OCI-LY3 (cell line): ENCODE data around the gene INTS11.

ENCODE experiments used
- H2AFZ ChIP-seq: fragments of 200-600, 300-600 bp; shearing (Covaris generic); 2 replicates; pipeline ENCODE4 v1.6.0; 2014; ENCODE audit warnings: antibody characterized with exemption, low read depth, low read length
- H3K27ac ChIP-seq: fragments of 200-600, 300-600 bp; sonication (generic); 2 replicates; pipeline ENCODE4 v1.5.1; 2014; ENCODE audit warnings: mild to moderate bottlenecking, low read length, moderate library complexity, mixed read lengths
- H3K27me3 ChIP-seq: fragments of 200-600, 300-600 bp; sonication (generic); 2 replicates; pipeline ENCODE4 v1.6.1; 2014; ENCODE audit warnings: low read depth, low read length, mixed read lengths
- H3K36me3 ChIP-seq: fragments of 200-600, 300-600 bp; sonication (generic); replicated peaks from 2 replicates; pipeline ENCODE3; 2014; ENCODE audit warnings: low read depth, low read length, mixed read lengths
- H3K4me1 ChIP-seq: fragments of 300-600, 200-600 bp; sonication (generic); 2 replicates; pipeline ENCODE4 v1.6.1; 2014; ENCODE audit warnings: low read length, mixed read lengths
- H3K4me2 ChIP-seq: fragments of 200-600, 300-600 bp; sonication (generic); 2 replicates; pipeline ENCODE4 v1.6.1; 2014; ENCODE audit warnings: low read length, mixed read lengths
- H3K4me3 ChIP-seq: fragments of 300-600, 200-600 bp; sonication (generic); 2 replicates; pipeline ENCODE4 v1.5.1; 2014; ENCODE audit warnings: antibody characterized with exemption, mild to moderate bottlenecking, low read length, moderate library complexity
- H3K79me2 ChIP-seq: fragments of 300-600, 200-600 bp; shearing (Covaris generic); 2 replicates; pipeline ENCODE4 v1.6.1; 2014; ENCODE audit warnings: mild to moderate bottlenecking, low read length, mixed read lengths
- H3K9ac ChIP-seq: fragments of 300-600, 200-600 bp; shearing (Covaris generic); 2 replicates; pipeline ENCODE4 v1.6.0; 2014; ENCODE audit warnings: mild to moderate bottlenecking, low read length, moderate library complexity
- H3K9me3 ChIP-seq: fragments of 200-600, 300-600 bp; shearing (Covaris generic); 2 replicates; pipeline ENCODE4 v1.6.1; 2014; ENCODE audit warnings: low read length, mixed read lengths; ENCODE audit not compliant: insufficient read depth
- H4K20me1 ChIP-seq: fragments of 200-600, 300-600 bp; sonication (generic); 2 replicates; pipeline ENCODE4 v1.6.1; 2016; ENCODE audit warnings: low read length, mixed read lengths; ENCODE audit not compliant: insufficient read depth
- EZH2phosphoT487 ChIP-seq: fragments of 200-600 bp; shearing (Covaris generic); IDR thresholded peaks from 2 replicates; pipeline ENCODE4 v1.6.1; 2018; ENCODE audit warnings: antibody characterized with exemption, mixed run types, low read depth
- TF ChIP-seq, protein P1 (sequence below): fragments of 200-600, 300-600 bp; sonication (generic); IDR thresholded peaks from 2 replicates; pipeline ENCODE4 v1.5.1; 2014; ENCODE audit warnings: antibody characterized with exemption, low read length, low read depth

The INTS11 gene

DNA sequence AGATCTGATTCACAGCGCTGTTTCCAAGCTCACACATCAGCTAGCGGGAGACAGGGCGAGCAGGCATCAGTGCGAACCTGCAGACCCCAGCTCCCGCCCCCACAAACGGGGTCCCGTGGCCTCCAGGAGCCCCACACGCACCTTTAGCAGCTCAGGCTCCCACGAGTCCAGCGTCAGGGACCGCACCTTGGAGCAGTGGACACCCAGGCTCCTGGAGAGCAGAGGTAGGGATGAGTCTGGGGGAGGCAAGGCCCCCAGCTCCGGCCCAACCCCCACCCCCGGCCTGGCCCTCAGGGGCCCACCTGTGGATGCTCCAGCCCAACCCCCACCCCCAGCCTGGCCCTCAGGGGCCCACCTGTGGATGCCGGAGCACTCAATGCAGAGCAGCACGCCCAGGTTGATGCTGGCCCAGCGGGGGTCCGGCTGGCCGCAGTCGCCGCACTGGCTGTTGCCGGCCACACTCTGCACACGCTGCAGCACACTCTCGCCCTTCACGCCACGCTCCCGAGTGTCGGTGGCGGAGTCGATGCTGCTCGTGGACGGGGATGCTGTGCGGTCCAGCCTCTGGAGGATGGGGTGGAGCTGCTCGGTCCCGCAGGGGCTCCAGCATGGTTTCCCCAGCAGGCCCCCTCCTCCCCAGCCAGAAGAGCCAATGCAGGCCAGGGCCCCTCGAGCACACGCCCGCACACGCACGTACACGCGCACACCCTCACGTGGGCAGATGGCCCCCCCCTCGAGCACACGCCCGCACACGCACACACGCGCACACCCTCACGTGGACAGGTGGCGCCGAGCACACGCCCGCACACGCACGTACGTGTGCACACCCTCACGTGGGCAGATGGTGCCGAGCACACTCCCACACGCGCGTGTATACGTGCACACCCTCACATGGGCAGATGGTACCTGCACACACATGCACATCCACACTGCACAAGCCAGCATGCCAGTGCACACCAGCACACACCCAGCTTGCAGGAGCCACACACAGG, 28.1 kb downstream of the INTS11 start:
- no peak overlapping the region for H3K4me2 ChIP-seq
- no peaks in the 10 kb centered on the region for H3K27me3 ChIP-seq
- H3K79me2 ChIP-seq, result no peaks in the 10 kb centered on the region
- no peaks in the 10 kb centered on the region for H4K20me1 ChIP-seq
- H3K27ac ChIP-seq, result no peak overlapping the region
- TF ChIP-seq, protein P1, sequence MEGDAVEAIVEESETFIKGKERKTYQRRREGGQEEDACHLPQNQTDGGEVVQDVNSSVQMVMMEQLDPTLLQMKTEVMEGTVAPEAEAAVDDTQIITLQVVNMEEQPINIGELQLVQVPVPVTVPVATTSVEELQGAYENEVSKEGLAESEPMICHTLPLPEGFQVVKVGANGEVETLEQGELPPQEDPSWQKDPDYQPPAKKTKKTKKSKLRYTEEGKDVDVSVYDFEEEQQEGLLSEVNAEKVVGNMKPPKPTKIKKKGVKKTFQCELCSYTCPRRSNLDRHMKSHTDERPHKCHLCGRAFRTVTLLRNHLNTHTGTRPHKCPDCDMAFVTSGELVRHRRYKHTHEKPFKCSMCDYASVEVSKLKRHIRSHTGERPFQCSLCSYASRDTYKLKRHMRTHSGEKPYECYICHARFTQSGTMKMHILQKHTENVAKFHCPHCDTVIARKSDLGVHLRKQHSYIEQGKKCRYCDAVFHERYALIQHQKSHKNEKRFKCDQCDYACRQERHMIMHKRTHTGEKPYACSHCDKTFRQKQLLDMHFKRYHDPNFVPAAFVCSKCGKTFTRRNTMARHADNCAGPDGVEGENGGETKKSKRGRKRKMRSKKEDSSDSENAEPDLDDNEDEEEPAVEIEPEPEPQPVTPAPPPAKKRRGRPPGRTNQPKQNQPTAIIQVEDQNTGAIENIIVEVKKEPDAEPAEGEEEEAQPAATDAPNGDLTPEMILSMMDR, result no peak
- TF ChIP-seq EZH2phosphoT487, result no peak
- no peaks in the 10 kb centered on the region for H3K36me3 ChIP-seq
- H3K9me3 ChIP-seq, result no peaks in the 10 kb centered on the region
- H2AFZ ChIP-seq, result no peak overlapping the region
- H3K4me1 ChIP-seq, result no peaks in the 10 kb centered on the region
- H3K4me3 ChIP-seq, result no peak overlapping the region
- H3K9ac ChIP-seq, result no peak overlapping the region

- H3K79me2 ChIP-seq, result no peaks in the 10 kb centered on the region
- no peaks in the 10 kb centered on the region for H3K4me1 ChIP-seq
- H3K9me3 ChIP-seq, result no peaks in the 10 kb centered on the region
- H3K27me3 ChIP-seq, result no peaks in the 10 kb centered on the region
- H3K27ac ChIP-seq, result no peak overlapping the region
- no peaks in the 10 kb centered on the region for H3K36me3 ChIP-seq
- no peaks in the 10 kb centered on the region for H4K20me1 ChIP-seq
- H3K9ac ChIP-seq, result no peak overlapping the region
- H3K4me3 ChIP-seq, result no peak overlapping the region
- H3K4me2 ChIP-seq, result no peak overlapping the region
- H2AFZ ChIP-seq, result no peak overlapping the region
- no peak for TF ChIP-seq EZH2phosphoT487
- TF ChIP-seq, protein P1, result no peak
Observed at GRCh38 chr1:1295154-1295923, 29.1 kb downstream of the INTS11 start.

DNA sequence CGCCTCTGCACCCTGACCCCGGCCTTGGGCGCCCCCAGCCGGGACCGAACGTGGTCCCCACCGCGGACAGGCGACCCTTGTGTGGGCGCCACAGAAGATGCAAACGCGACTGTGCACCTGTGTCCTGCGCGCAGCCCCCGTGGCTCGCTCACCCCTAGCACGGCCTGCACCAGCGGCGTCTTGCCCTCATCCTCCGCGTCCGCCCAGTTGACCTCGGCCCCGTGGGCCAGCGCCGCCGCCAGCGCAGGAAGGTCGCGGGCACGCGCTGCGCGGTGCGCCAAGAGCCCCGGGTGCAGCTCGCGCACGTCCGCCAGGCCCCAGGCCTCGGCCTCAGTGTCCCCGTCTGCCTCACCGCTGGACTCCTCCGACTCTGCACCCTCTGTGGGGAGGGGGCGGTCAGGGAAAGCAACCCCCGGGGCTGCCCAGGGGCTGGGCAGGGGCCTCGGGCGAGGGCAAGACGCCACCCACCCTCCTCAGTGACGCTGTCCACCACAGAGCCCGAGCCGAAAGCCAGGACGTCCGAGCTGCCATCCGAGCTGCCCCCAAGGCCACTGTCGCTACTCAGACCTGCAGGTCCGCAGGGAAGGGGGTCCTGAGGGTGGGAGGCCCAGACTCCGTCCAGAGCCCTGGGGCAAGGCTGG, 30.1 kb downstream of the INTS11 start:
- TF ChIP-seq EZH2phosphoT487, result no peak
- TF ChIP-seq, protein P1, result no peak
- H3K9me3 ChIP-seq, result no peaks in the 10 kb centered on the region
- no peak overlapping the region for H3K9ac ChIP-seq
- H3K27me3 ChIP-seq, result no peaks in the 10 kb centered on the region
- no peaks in the 10 kb centered on the region for H3K79me2 ChIP-seq
- no peak overlapping the region for H3K4me3 ChIP-seq
- no peaks in the 10 kb centered on the region for H3K4me1 ChIP-seq
- no peak overlapping the region for H3K27ac ChIP-seq
- no peak overlapping the region for H3K4me2 ChIP-seq
- no peak overlapping the region for H2AFZ ChIP-seq
- no peaks in the 10 kb centered on the region for H4K20me1 ChIP-seq
- H3K36me3 ChIP-seq, result no peaks in the 10 kb centered on the region
